ENCODE data around the gene ZC3H12A. TPM values are rescaled to one million over a fixed set of nuclear protein-coding genes. Genes with fewer than 3 reads are reported as not detected.

The ZC3H12A gene
- total and polyA plus RNA-seq, 2 experiments from 2014 or later: 9.0 to 9.3 TPM

GRCh38 chr1:37434292-37435225, 39.8 kb upstream of the ZC3H12A start:
- no peak overlapping the region for H3K4me3 Mint-ChIP-seq
- no peak for TF ChIP-seq POLR2AphosphoS5 (IDR thresholded peaks at IDR 0.05; ENCODE audit: low read depth)
- no peak for TF ChIP-seq ZNF331 (CRISPR knock-in tag; IDR thresholded peaks at IDR 0.05; ENCODE audit: low read depth)
- TF ChIP-seq CTCF (conservative IDR thresholded peaks at IDR 0.05; ENCODE audit: low read depth in 2 of 2): peak; percentile 90 to 97
- no peak for TF ChIP-seq ZNF114 (CRISPR knock-in tag; IDR thresholded peaks at IDR 0.05)
- no peak for TF ChIP-seq NANOG (IDR thresholded peaks at IDR 0.05; ENCODE audit: borderline replicate concordance)
- no peak for TF ChIP-seq EZH2phosphoT487 (IDR thresholded peaks at IDR 0.05; ENCODE audit: unreplicated experiment)
- DNase-seq (ENCODE audit: low spot score) (peak; percentile 84), ATAC-seq (peak; percentile 90)
- H3K9me3 Mint-ChIP-seq: no peaks in the 10 kb centered on the region
- Histone ChIP-seq H3K4me3 (no peak overlapping the region), H3K9me2 (ENCODE audit: insufficient read depth) (no peaks in the 10 kb centered on the region), H3K4me2 (no peak overlapping the region), H3K4me1 (ENCODE audit: insufficient read depth) (peaks cover 4% of the 10 kb centered on the region; the same call in 1 of the 2 replicates), H2AFZ (peak overlapping the region; percentile 86; the same call in 1 of the 2 replicates), H3K27ac (ENCODE audit: low read depth) (no peak overlapping the region), H3F3A (replicated peaks; ENCODE audit: low read depth) (no peaks in the 10 kb centered on the region), H3K36me3 (ENCODE audit: insufficient read depth) (no peaks in the 10 kb centered on the region), H3K79me2 (replicated peaks; ENCODE audit: insufficient read depth) (no peaks in the 10 kb centered on the region), H3K27me3 (ENCODE audit: insufficient read depth) (no peaks in the 10 kb centered on the region), H4K20me1 (replicated peaks; ENCODE audit: insufficient read depth) (no peaks in the 10 kb centered on the region)
- no peak overlapping the region for H3K27ac Mint-ChIP-seq
- peaks cover 17% of the 10 kb centered on the region for H3K27me3 Mint-ChIP-seq (ENCODE audit: insufficient read depth, low read depth, poor library complexity)
- H3K4me1 Mint-ChIP-seq: peaks cover 25% of the 10 kb centered on the region
- no peaks in the 10 kb centered on the region for H3K36me3 Mint-ChIP-seq (ENCODE audit: low read depth)

- Histone ChIP-seq H3K4me1 (ENCODE audit: insufficient read depth) (no peaks in the 10 kb centered on the region), H3K27ac (ENCODE audit: low read depth) (no peak overlapping the region), H3K79me2 (replicated peaks; ENCODE audit: insufficient read depth) (no peaks in the 10 kb centered on the region), H4K20me1 (replicated peaks; ENCODE audit: insufficient read depth) (no peaks in the 10 kb centered on the region), H3K9me2 (ENCODE audit: insufficient read depth) (no peaks in the 10 kb centered on the region), H3K4me3 (no peak overlapping the region), H3K36me3 (ENCODE audit: insufficient read depth) (no peaks in the 10 kb centered on the region), H3F3A (replicated peaks; ENCODE audit: low read depth) (no peaks in the 10 kb centered on the region), H3K27me3 (ENCODE audit: insufficient read depth) (no peaks in the 10 kb centered on the region), H2AFZ (no peak overlapping the region), H3K4me2 (no peak overlapping the region)
- Mint-ChIP-seq H3K9me3 (no peaks in the 10 kb centered on the region), H3K4me1 (peaks cover 23% of the 10 kb centered on the region), H3K4me3 (no peak overlapping the region), H3K27ac (no peak overlapping the region), H3K27me3 (ENCODE audit: insufficient read depth, low read depth, poor library complexity) (peaks cover 11% of the 10 kb centered on the region), H3K36me3 (ENCODE audit: low read depth) (no peaks in the 10 kb centered on the region)
- DNase-seq (ENCODE audit: low spot score): no peak
- ATAC-seq: no peak
- no peak for TF ChIP-seq POLR2AphosphoS5 (IDR thresholded peaks at IDR 0.05; ENCODE audit: low read depth)
- no peak for TF ChIP-seq ETS1 (IDR thresholded peaks at IDR 0.05)
- TF ChIP-seq EZH2 (IDR thresholded peaks at IDR 0.05; ENCODE audit: low read depth, unreplicated experiment): no peak
- TF ChIP-seq STAT1 (IDR thresholded peaks at IDR 0.05; ENCODE audit: unreplicated experiment): no peak
- no peak for TF ChIP-seq CTCF (conservative IDR thresholded peaks at IDR 0.05; ENCODE audit: low read depth in 2 of 2)
- TF ChIP-seq NANOG (IDR thresholded peaks at IDR 0.05; ENCODE audit: borderline replicate concordance): no peak
Measured at GRCh38 chr1:37437087-37437486, 37.3 kb upstream of the ZC3H12A start.

Data from GM23338 (cell line).